ENCODE results near the gene HIVEP3. TPM values are rescaled to one million over a fixed set of nuclear protein-coding genes. Genes with fewer than 3 reads are reported as not detected.
"Not testable (repeated sequence)": the region's sequence is repeated elsewhere in the genome, so short reads cannot be mapped to it uniquely, and the experiment has no call there.

HIVEP3 gene
- total RNA-seq, 1 experiment from 2014 or later, result not detected

DNA sequence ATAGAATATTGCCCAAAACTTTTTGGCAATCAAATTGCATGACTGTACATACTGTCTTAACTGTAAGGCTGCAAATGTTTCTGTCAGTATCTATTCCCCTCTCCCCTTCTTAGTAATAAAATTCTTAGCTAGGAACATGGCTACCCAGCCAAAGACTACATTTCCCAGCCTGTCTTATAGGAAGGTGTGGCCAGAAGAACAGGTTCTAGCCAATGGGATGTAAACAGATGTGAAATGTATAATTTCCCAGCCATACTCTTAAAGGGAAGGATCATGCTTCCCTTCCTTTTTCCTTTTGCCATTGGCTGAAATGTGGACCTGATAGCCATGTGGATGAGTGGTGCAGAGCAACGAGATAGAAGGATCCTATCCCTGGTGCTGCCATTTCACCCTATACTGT is 7.0 kb upstream of the HIVEP3 start:
- no peak for DNase-seq (ENCODE audit: low spot score)
- in situ Hi-C loops (cut with HindIII; ENCODE audit: low sequenced_read_pairs), result no loop called here

- in situ Hi-C loops (cut with HindIII; ENCODE audit: low sequenced_read_pairs), result no loop called here
- no peak for DNase-seq (ENCODE audit: low spot score)
These were observed 6.2 kb upstream of the HIVEP3 start for GRCh38 chr1:41924911-41925310.

- DNase-seq (ENCODE audit: low spot score); in situ Hi-C loops (cut with HindIII; ENCODE audit: low sequenced_read_pairs): not testable (repeated sequence)
These were observed 2.5 kb upstream of the HIVEP3 start for GRCh38 chr1:41921271-41921670.

- no peak for DNase-seq (ENCODE audit: low spot score)
- in situ Hi-C loops (cut with HindIII; ENCODE audit: low sequenced_read_pairs), result no loop called here
These were observed 1.9 kb upstream of the HIVEP3 start for GRCh38 chr1:41920658-41921057.

GRCh38 chr1:41919764-41920397 is 1.2 kb upstream of the HIVEP3 start:
- in situ Hi-C loops (cut with HindIII; ENCODE audit: low sequenced_read_pairs), result no loop called here

DNA sequence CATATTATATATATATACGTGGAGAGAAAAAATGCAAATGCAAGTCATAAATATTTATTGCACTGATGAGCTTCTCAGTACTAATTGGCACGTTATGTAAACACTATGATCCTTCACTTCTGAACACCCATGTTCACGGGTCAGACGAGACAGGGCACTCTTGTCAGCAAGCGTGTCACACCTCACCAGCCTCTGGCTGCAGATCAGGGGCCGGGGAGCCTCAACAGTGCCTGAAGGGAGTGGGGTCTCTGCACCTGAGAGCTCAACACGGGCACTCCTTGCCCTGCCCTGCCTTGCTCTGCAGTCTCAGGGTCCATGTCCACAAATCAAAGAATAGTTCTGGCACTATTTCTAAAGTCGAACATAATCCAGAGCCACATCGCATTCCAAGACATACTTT is 409 bp upstream of the HIVEP3 start:
- peak; percentile 41 for DNase-seq (ENCODE audit: low spot score)
- in situ Hi-C loops (cut with HindIII; ENCODE audit: low sequenced_read_pairs), result no loop called here

More at GRCh38 chr1:41919764-41920397, 1.2 kb upstream of the HIVEP3 start:
- peak; percentile 94 for DNase-seq (ENCODE audit: low spot score)

- DNase-seq (ENCODE audit: low spot score), result peak; percentile 72
- in situ Hi-C loops (cut with HindIII; ENCODE audit: low sequenced_read_pairs), result no loop called here
These were observed 780 bp downstream of the HIVEP3 start for GRCh38 chr1:41917835-41918449.

DNA sequence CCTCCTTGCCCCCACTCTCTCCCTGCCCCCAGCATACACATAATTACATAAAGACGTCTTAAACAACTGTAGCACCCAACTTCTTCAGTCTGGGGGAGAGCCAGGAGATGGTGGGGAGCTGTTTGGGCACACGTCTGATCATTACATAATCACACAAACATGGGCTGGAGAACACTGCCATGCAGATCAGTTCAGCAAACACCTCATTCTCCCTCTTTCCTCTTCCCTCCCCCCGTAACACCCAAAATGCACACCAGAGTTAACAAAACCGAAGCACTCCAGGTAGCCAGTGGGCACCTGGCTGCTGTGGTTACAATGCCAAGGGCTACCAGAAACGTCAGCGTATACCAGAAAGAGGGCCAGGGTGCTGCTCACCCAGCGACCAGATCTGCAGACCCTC is 1.6 kb downstream of the HIVEP3 start:
- DNase-seq (ENCODE audit: low spot score), result peak; percentile 72
- in situ Hi-C loops (cut with HindIII; ENCODE audit: low sequenced_read_pairs), result no loop called here

DNA sequence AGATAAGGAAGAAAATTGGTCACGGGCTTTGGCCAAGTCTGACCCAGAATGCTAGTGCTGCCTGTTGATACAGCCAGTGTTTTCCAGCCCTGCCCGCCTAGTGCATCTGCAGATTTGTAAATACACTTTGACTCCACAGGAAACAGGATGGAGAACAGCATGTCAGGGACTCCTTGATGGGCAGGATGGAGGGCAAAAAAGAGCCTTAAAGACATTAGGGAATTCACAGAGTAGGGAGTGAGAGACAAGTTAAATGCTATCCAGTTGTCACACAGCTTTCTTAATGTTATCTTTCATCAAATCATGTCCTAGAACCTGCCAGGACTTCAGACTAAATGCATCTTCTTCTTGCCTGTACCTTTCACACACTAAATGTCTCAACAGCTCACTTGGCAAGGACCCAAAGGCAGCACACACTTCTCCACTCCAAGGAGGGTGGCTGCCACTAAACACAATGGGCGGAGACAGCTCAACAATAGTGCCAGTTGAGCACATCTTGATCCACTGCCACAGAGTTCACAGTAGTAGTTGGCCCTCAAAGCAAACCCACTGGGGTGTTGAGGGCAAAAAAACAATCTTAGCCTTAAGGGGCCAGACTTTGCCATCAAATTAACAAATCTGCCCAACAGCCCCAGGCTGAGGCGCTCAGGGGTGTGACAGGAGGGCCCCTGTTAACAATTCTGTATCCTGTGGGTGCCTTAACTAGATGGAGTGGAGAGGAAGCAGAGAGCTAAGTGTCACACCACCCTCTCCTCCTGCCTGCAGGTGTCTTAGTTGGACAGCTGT is 2.7 kb downstream of the HIVEP3 start:
- peak; percentile 63 for DNase-seq (ENCODE audit: low spot score)
- in situ Hi-C loops (cut with HindIII; ENCODE audit: low sequenced_read_pairs), result no loop called here

GRCh38 chr1:41914516-41914915 is 4.2 kb downstream of the HIVEP3 start:
- in situ Hi-C loops (cut with HindIII; ENCODE audit: low sequenced_read_pairs), result no loop called here

GRCh38 chr1:41913014-41913413 is 5.7 kb downstream of the HIVEP3 start:
- in situ Hi-C loops (cut with HindIII; ENCODE audit: low sequenced_read_pairs), result no loop called here
- no peak for DNase-seq (ENCODE audit: low spot score)

More at GRCh38 chr1:41914516-41914915, 4.2 kb downstream of the HIVEP3 start:
- DNase-seq (ENCODE audit: low spot score), result no peak

GRCh38 chr1:41908288-41908895 is 10.3 kb downstream of the HIVEP3 start:
- in situ Hi-C loops (cut with HindIII; ENCODE audit: low sequenced_read_pairs), result no loop called here

GRCh38 chr1:41907446-41907845 is 11.3 kb downstream of the HIVEP3 start:
- peak; percentile 77 for DNase-seq (ENCODE audit: low spot score)
- in situ Hi-C loops (cut with HindIII; ENCODE audit: low sequenced_read_pairs), result no loop called here

More at GRCh38 chr1:41908288-41908895, 10.3 kb downstream of the HIVEP3 start:
- no peak for DNase-seq (ENCODE audit: low spot score)

DNA sequence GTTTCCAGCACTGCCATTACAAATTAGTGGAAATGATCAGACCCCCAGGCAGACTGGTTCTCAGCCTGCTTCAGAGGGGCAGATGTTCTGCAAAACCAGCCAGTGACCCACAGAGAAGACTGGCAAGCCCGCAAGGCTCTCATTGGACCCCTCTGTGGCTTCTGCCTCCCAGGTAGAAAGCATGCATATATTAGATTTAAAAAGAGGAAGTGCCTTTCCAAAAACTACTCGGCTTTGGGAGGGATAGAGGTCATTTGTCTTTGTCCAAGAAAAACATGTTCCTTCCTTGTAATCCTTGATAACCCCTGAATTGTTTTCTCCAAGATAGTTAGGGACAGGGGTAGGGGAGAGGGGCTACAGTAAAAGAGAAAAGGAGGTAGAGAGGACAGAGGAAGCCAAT is 11.8 kb downstream of the HIVEP3 start:
- in situ Hi-C loops (cut with HindIII; ENCODE audit: low sequenced_read_pairs), result no loop called here

GRCh38 chr1:41905093-41905675 is 13.5 kb downstream of the HIVEP3 start:
- in situ Hi-C loops (cut with HindIII; ENCODE audit: low sequenced_read_pairs), result no loop called here
- no peak for DNase-seq (ENCODE audit: low spot score)

More for the DNA sequence above, 11.8 kb downstream of the HIVEP3 start:
- DNase-seq (ENCODE audit: low spot score), result no peak

- in situ Hi-C loops (cut with HindIII; ENCODE audit: low sequenced_read_pairs), result no loop called here
- no peak for DNase-seq (ENCODE audit: low spot score)
These were observed 16.1 kb downstream of the HIVEP3 start for GRCh38 chr1:41902664-41903063.

DNA sequence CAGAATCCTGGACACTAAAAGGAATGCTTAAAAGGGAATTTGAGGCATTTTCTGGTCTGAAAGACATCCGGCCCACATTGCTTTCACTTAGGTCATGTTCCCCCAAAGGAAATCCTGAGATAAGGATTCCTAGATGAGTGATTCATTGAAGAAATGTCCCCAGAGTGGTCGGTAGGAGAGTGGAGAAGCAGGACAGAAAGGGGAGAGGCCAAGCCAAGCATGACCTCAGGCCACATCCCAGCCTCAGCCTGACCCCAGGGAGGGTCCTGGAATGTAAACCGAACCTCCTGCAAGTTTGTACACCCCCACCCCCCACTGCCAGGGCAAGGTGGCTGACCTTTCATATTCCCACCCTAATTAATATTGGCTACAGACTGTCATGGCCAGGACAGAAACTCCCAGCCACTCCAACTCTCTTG is 16.6 kb downstream of the HIVEP3 start:
- no peak for DNase-seq (ENCODE audit: low spot score)
- in situ Hi-C loops (cut with HindIII; ENCODE audit: low sequenced_read_pairs), result no loop called here

DNA sequence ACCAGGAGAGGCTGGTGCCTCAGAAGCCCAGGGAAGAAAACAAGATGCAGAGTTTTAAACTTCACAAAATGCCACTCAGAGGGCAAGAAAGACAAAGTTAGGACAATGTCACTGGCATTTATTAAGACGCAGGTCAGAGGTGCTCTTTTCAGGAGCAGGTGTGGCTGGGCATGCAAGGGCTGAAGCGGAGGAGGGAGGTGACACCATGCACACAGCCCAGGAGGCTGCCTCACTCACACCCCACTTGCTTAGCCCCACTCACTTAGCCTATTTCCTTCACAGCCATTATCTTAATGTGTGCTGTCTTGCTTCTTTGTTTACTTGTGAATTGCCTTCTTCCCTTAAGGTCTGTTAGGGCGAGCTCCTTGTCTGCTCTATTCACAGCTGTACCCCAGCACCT is 17.2 kb downstream of the HIVEP3 start:
- DNase-seq (ENCODE audit: low spot score), result no peak
- in situ Hi-C loops (cut with HindIII; ENCODE audit: low sequenced_read_pairs), result no loop called here

DNA sequence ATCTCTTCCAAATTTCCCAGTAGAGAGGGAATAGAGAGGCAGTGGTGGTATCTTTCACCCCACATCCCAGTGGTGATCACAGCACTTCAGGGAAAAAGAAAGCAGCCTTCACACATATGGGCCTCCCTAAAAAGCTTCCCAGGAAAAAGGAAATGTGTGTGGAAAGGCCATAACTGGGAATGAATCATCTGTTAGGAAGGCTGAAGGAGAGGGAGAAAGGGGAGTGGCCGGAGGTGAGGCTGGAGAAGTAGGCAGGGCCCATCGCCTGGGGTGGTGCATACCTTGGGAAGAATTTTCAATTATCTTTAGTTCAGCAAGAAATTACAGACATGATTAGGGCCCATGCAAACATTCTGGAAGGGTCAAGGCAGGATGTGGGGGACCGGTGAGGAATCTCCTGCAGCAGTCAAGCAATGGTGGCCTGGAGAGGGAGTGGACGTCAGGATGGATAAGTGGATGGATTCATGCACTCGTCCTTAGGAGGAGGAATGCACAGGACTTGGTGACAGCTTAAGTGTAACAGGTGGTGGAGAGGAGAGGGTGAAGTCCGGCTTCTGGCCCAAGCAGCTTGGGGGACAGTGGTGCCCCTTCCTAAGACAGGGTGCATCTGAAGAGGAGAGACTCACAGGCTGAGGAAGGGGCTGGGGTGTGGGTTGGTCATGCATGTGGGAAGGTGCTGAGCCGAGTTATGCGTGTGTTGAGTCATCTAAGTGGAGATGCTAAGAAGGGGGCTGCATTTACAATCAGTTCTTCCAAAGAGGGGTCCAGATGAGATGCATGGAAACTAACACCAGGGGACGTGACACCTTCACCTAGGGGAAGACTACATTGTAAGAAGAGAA is 17.9 kb downstream of the HIVEP3 start:
- in situ Hi-C loops (cut with HindIII; ENCODE audit: low sequenced_read_pairs), result no loop called here
- DNase-seq (ENCODE audit: low spot score), result no peak
